Measurements from ENCODE around the gene HYAL3. TPM values are rescaled to one million over a fixed set of nuclear protein-coding genes. Genes with fewer than 3 reads are reported as not detected.
A peak's percentile ranks its signal among the peaks of the same experiment; 100 is the strongest.

The HYAL3 gene
- total RNA-seq, 1 experiment from 2014 or later: 10.2 TPM

- H3K27ac ChIP-seq: no peak overlapping the region
- no peak overlapping the region for H2AFZ ChIP-seq
- no peaks in the 10 kb centered on the region for H3K36me3 ChIP-seq (ENCODE audit: low read depth)
- no peaks in the 10 kb centered on the region for H3K79me2 ChIP-seq (ENCODE audit: low read depth)
- CTCF ChIA-PET: interaction anchor here (1.3 kb wide), 1 partner anchor 11 kb away, joined by 5 read pairs; no protein-coding TSS in a partner anchor
- H3K4me2 ChIP-seq: no peak overlapping the region
- intact Hi-C loops (cut with micrococcal nuclease; ENCODE audit: unreplicated experiment): loop anchor here (1.0 kb wide), 1 partner anchor 30 kb away; no protein-coding TSS in a partner anchor
- DNase-seq: no peak
- no peaks in the 10 kb centered on the region for H3K9me2 ChIP-seq (ENCODE audit: insufficient read depth)
- POLR2A ChIA-PET (ENCODE audit: unreplicated experiment): no interaction called here
- BruUV-seq (replicated peaks): no TSS peak
- no peaks in the 10 kb centered on the region for H3K27me3 ChIP-seq (ENCODE audit: insufficient read depth, low read depth)
- H4K20me1 ChIP-seq (ENCODE audit: insufficient read depth): no peaks in the 10 kb centered on the region
- no peaks in the 10 kb centered on the region for H3K9me3 ChIP-seq (ENCODE audit: insufficient read depth, low read depth)
- no peak overlapping the region for H3K4me3 ChIP-seq
- 0 out of 2 replicates have a peak, but pooled peaks cover 4% of the 10 kb centered on the region for H3F3A ChIP-seq (ENCODE audit: insufficient read depth, low read depth)
- H3K4me1 ChIP-seq (replicated peaks; ENCODE audit: insufficient read depth): no peaks in the 10 kb centered on the region; the same call in 1 of the 2 replicates
- TF ChIP-seq CTCF (conservative IDR thresholded peaks at IDR 0.05) (peak; percentile 62; the same call in 1 of the 2 replicates), EZH2 (IDR thresholded peaks at IDR 0.05; ENCODE audit: low read depth) (no peak)
These were observed 42.0 kb downstream of the HYAL3 start for GRCh38 chr3:50256978-50257890.

GRCh38 chr3:50255251-50255615 is 44.0 kb downstream of the HYAL3 start:
- H3K4me1 ChIP-seq (replicated peaks; ENCODE audit: insufficient read depth): no peaks in the 10 kb centered on the region; the same call in 1 of the 2 replicates
- ChIA-PET POLR2A (ENCODE audit: unreplicated experiment) (no interaction called here), CTCF (no interaction called here)
- no peak for TF ChIP-seq EZH2 (IDR thresholded peaks at IDR 0.05; ENCODE audit: low read depth)
- TF ChIP-seq CTCF (conservative IDR thresholded peaks at IDR 0.05): no peak
- no peak overlapping the region for H2AFZ ChIP-seq
- no peak overlapping the region for H3K27ac ChIP-seq
- H3F3A ChIP-seq (ENCODE audit: insufficient read depth, low read depth): 0 out of 2 replicates have a peak, but pooled peaks cover 4% of the 10 kb centered on the region
- no peaks in the 10 kb centered on the region for H3K27me3 ChIP-seq (ENCODE audit: insufficient read depth, low read depth)
- H3K4me2 ChIP-seq: no peak overlapping the region
- no peaks in the 10 kb centered on the region for H3K9me3 ChIP-seq (ENCODE audit: insufficient read depth, low read depth)
- no peaks in the 10 kb centered on the region for H4K20me1 ChIP-seq (ENCODE audit: insufficient read depth)
- no peaks in the 10 kb centered on the region for H3K36me3 ChIP-seq (ENCODE audit: low read depth)
- H3K9me2 ChIP-seq (ENCODE audit: insufficient read depth): no peaks in the 10 kb centered on the region
- peaks cover 3% of the 10 kb centered on the region for H3K79me2 ChIP-seq (ENCODE audit: low read depth)
- BruUV-seq (replicated peaks): no TSS peak
- no peak overlapping the region for H3K4me3 ChIP-seq
- intact Hi-C loops (cut with micrococcal nuclease; ENCODE audit: unreplicated experiment): no loop called here
- DNase-seq: no peak

- Histone ChIP-seq H3K27me3 (ENCODE audit: insufficient read depth, low read depth) (no peaks in the 10 kb centered on the region), H3K36me3 (ENCODE audit: low read depth) (no peaks in the 10 kb centered on the region), H3K4me1 (replicated peaks; ENCODE audit: insufficient read depth) (no peaks in the 10 kb centered on the region; the same call in 1 of the 2 replicates), H2AFZ (no peak overlapping the region), H3K79me2 (ENCODE audit: low read depth) (peaks cover 7% of the 10 kb centered on the region), H3K4me2 (no peak overlapping the region), H4K20me1 (ENCODE audit: insufficient read depth) (no peaks in the 10 kb centered on the region), H3F3A (ENCODE audit: insufficient read depth, low read depth) (0 out of 2 replicates have a peak, but pooled peaks cover 4% of the 10 kb centered on the region), H3K4me3 (no peak overlapping the region), H3K27ac (no peak overlapping the region), H3K9me3 (ENCODE audit: insufficient read depth, low read depth) (no peaks in the 10 kb centered on the region), H3K9me2 (ENCODE audit: insufficient read depth) (no peaks in the 10 kb centered on the region)
- no peak for DNase-seq
- no peak for TF ChIP-seq CTCF (conservative IDR thresholded peaks at IDR 0.05)
- no peak for TF ChIP-seq EZH2 (IDR thresholded peaks at IDR 0.05; ENCODE audit: low read depth)
- no TSS peak for BruUV-seq (replicated peaks)
- ChIA-PET POLR2A (ENCODE audit: unreplicated experiment) (no interaction called here), CTCF (interaction anchor here (0.5 to 0.6 kb wide), 2 partner anchors 29 to 45 kb away, joined by 3 read pairs; partner anchors contain the start of genes HYAL3 and NAA80)
- intact Hi-C loops (cut with micrococcal nuclease; ENCODE audit: unreplicated experiment): no loop called here
These were observed 44.5 kb downstream of the HYAL3 start for GRCh38 chr3:50254577-50255250.

Data from PC-9 (cell line).